Nephron progenitor cell (in vitro differentiated cells): ENCODE data around the gene EEFSEC.

Experiments used
- DNase-seq: peaks from one replicate; pipeline ENCODE4 v3.0.0; 2021
- H3K27ac Mint-ChIP-seq: 2 replicates; pipeline ENCODE4 v1.8.0; 2021; ENCODE audit warnings: mild to moderate bottlenecking, moderate library complexity, mixed read lengths
- H3K27me3 Mint-ChIP-seq: 2 replicates; pipeline ENCODE4 v1.8.0; 2021; ENCODE audit warnings: mild to moderate bottlenecking, low read depth, mixed read lengths; ENCODE audit not compliant: poor library complexity
- H3K36me3 Mint-ChIP-seq: 2 replicates; pipeline ENCODE4 v1.8.0; 2021; ENCODE audit warnings: low read depth, mixed read lengths
- H3K4me1 Mint-ChIP-seq: 2 replicates; pipeline ENCODE4 v1.8.0; 2021; ENCODE audit warnings: mixed read lengths
- H3K4me3 Mint-ChIP-seq: 2 replicates; pipeline ENCODE4 v1.8.0; 2021; ENCODE audit warnings: mild to moderate bottlenecking, moderate library complexity, mixed read lengths
- H3K9me3 Mint-ChIP-seq: 2 replicates; pipeline ENCODE4 v1.8.0; 2021; ENCODE audit warnings: mild to moderate bottlenecking, moderate library complexity, mixed read lengths
- CTCF ChIP-seq: fragments of 200-600 bp; sonication (generic); IDR thresholded peaks from 2 replicates; pipeline ENCODE4 v1.5.0; 2021; ENCODE audit warnings: antibody characterized with exemption

The EEFSEC gene

DNA sequence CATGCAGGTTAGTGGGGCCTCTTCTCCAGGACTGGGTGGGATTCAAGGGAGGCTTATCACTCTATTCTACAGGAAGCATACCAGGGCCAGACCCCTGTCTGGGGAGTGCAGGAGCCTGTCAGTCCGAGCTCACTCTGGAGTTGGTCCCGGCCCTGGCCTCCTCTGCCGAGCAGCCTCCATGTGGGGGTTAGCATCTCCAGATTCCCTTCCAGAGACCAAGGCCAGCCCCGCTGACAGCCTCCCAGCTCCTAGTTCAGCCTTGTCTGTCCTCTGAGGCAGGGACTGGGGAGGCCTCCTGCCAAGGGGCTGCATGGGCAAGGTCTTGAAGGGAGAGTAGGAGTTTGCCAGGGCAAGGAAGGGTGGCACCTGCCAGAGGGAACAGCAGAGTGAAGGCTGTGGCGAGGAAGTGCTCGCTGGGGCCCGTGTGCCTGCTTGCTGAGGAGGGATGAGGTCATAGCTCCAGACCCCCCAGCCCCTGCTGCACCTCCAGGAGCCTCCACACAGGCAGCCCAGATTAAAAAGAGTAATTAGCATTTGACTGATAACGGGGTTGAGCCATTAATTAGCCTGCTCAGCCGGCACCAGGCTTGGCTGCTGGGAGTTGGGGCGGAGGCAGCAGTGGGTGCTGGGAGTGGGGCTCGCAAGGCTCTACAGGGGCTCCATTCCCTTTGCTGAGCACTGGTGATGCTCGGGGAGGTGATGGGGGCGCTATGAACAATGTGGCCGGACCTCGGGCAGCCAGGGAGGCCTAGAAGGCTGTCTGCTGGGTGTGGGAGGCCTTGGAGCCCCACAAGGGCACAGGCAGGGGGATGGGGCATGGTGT is 259.1 kb downstream of the EEFSEC start:
- no peaks in the 10 kb centered on the region for H3K36me3 Mint-ChIP-seq
- H3K27ac Mint-ChIP-seq = no peak overlapping the region
- no peak for TF ChIP-seq CTCF
- peaks cover 2% of the 10 kb centered on the region for H3K27me3 Mint-ChIP-seq
- peaks cover 47% of the 10 kb centered on the region for H3K4me1 Mint-ChIP-seq
- H3K9me3 Mint-ChIP-seq = no peaks in the 10 kb centered on the region
- H3K4me3 Mint-ChIP-seq = peak overlapping the region; percentile 37
- no peak for DNase-seq

GRCh38 chr3:128413003-128413370 is 259.7 kb downstream of the EEFSEC start:
- TF ChIP-seq CTCF = no peak
- Mint-ChIP-seq H3K9me3 (no peaks in the 10 kb centered on the region), H3K27me3 (peaks cover 6% of the 10 kb centered on the region), H3K27ac (no peak overlapping the region), H3K4me3 (peak overlapping the region; percentile 8), H3K36me3 (no peaks in the 10 kb centered on the region), H3K4me1 (peaks cover 51% of the 10 kb centered on the region)
- DNase-seq = no peak

- Mint-ChIP-seq H3K27ac (peak overlapping the region; percentile 57), H3K4me1 (peaks cover 50% of the 10 kb centered on the region), H3K27me3 (peaks cover 10% of the 10 kb centered on the region), H3K4me3 (no peak overlapping the region), H3K36me3 (peaks cover under 1% of the 10 kb centered on the region), H3K9me3 (peaks cover under 1% of the 10 kb centered on the region)
- no peak for TF ChIP-seq CTCF
- no peak for DNase-seq
These were observed 260.3 kb downstream of the EEFSEC start for GRCh38 chr3:128413413-128414205.

GRCh38 chr3:128415200-128415772 is 262.0 kb downstream of the EEFSEC start:
- H3K4me1 Mint-ChIP-seq = peaks cover 58% of the 10 kb centered on the region
- H3K27me3 Mint-ChIP-seq = peaks cover 21% of the 10 kb centered on the region
- TF ChIP-seq CTCF = no peak
- DNase-seq = no peak
- peaks cover 9% of the 10 kb centered on the region for H3K36me3 Mint-ChIP-seq
- no peak overlapping the region for H3K4me3 Mint-ChIP-seq
- H3K9me3 Mint-ChIP-seq = peaks cover 9% of the 10 kb centered on the region
- H3K27ac Mint-ChIP-seq = no peak overlapping the region

GRCh38 chr3:128415773-128416577 is 262.7 kb downstream of the EEFSEC start:
- H3K27ac Mint-ChIP-seq = no peak overlapping the region
- no peak for DNase-seq
- H3K4me1 Mint-ChIP-seq = peaks cover 58% of the 10 kb centered on the region
- peaks cover 9% of the 10 kb centered on the region for H3K9me3 Mint-ChIP-seq
- H3K4me3 Mint-ChIP-seq = no peak overlapping the region
- H3K27me3 Mint-ChIP-seq = peaks cover 21% of the 10 kb centered on the region
- TF ChIP-seq CTCF = no peak
- H3K36me3 Mint-ChIP-seq = peaks cover 9% of the 10 kb centered on the region
